ENCODE measurements around the gene C2CD4C.
"Not testable (repeated sequence)": the region's sequence is repeated elsewhere in the genome, so short reads cannot be mapped to it uniquely, and the experiment has no call there.

DNA sequence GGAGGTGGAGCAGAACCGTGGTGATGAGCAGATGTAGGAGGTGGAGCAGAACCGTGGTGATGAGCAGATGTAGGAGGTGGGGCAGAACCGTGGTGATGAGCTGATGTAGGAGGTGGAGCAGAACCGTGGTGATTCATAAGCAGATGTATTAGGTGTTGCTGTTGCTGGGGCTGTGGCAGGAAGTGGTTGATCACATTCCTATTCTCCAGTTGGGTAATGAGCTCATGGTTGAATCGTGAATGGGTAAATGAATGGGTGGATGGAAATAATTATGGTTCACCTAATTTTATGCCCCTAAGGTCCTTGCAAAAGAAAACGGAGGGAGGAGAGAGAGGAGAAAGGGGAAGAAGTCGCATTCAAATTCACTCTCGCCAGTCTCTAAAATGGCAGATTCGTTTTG lies 26.4 kb downstream of the C2CD4C start:
- TF ChIP-seq, protein P1, sequence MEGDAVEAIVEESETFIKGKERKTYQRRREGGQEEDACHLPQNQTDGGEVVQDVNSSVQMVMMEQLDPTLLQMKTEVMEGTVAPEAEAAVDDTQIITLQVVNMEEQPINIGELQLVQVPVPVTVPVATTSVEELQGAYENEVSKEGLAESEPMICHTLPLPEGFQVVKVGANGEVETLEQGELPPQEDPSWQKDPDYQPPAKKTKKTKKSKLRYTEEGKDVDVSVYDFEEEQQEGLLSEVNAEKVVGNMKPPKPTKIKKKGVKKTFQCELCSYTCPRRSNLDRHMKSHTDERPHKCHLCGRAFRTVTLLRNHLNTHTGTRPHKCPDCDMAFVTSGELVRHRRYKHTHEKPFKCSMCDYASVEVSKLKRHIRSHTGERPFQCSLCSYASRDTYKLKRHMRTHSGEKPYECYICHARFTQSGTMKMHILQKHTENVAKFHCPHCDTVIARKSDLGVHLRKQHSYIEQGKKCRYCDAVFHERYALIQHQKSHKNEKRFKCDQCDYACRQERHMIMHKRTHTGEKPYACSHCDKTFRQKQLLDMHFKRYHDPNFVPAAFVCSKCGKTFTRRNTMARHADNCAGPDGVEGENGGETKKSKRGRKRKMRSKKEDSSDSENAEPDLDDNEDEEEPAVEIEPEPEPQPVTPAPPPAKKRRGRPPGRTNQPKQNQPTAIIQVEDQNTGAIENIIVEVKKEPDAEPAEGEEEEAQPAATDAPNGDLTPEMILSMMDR (conservative IDR thresholded peaks at IDR 0.05; ENCODE audit: low read depth in 2 of 2), result not testable (repeated sequence)
- TF ChIP-seq ZNF331 (CRISPR knock-in tag; IDR thresholded peaks at IDR 0.05; ENCODE audit: low read depth); EZH2phosphoT487 (IDR thresholded peaks at IDR 0.05; ENCODE audit: unreplicated experiment); EZH2 (IDR thresholded peaks at IDR 0.05; ENCODE audit: low read depth, unreplicated experiment); POLR2AphosphoS5 (IDR thresholded peaks at IDR 0.05; ENCODE audit: low read depth); ZNF114 (CRISPR knock-in tag; IDR thresholded peaks at IDR 0.05); CREB1 (CRISPR knock-in tag; IDR thresholded peaks at IDR 0.05; ENCODE audit: low read depth): not testable (repeated sequence)
- TF ChIP-seq, protein P2, sequence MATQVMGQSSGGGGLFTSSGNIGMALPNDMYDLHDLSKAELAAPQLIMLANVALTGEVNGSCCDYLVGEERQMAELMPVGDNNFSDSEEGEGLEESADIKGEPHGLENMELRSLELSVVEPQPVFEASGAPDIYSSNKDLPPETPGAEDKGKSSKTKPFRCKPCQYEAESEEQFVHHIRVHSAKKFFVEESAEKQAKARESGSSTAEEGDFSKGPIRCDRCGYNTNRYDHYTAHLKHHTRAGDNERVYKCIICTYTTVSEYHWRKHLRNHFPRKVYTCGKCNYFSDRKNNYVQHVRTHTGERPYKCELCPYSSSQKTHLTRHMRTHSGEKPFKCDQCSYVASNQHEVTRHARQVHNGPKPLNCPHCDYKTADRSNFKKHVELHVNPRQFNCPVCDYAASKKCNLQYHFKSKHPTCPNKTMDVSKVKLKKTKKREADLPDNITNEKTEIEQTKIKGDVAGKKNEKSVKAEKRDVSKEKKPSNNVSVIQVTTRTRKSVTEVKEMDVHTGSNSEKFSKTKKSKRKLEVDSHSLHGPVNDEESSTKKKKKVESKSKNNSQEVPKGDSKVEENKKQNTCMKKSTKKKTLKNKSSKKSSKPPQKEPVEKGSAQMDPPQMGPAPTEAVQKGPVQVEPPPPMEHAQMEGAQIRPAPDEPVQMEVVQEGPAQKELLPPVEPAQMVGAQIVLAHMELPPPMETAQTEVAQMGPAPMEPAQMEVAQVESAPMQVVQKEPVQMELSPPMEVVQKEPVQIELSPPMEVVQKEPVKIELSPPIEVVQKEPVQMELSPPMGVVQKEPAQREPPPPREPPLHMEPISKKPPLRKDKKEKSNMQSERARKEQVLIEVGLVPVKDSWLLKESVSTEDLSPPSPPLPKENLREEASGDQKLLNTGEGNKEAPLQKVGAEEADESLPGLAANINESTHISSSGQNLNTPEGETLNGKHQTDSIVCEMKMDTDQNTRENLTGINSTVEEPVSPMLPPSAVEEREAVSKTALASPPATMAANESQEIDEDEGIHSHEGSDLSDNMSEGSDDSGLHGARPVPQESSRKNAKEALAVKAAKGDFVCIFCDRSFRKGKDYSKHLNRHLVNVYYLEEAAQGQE (IDR thresholded peaks at IDR 0.05; ENCODE audit: unreplicated experiment), result not testable (repeated sequence)
- TF ChIP-seq, protein P3, sequence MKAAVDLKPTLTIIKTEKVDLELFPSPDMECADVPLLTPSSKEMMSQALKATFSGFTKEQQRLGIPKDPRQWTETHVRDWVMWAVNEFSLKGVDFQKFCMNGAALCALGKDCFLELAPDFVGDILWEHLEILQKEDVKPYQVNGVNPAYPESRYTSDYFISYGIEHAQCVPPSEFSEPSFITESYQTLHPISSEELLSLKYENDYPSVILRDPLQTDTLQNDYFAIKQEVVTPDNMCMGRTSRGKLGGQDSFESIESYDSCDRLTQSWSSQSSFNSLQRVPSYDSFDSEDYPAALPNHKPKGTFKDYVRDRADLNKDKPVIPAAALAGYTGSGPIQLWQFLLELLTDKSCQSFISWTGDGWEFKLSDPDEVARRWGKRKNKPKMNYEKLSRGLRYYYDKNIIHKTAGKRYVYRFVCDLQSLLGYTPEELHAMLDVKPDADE (IDR thresholded peaks at IDR 0.05), result not testable (repeated sequence)
